GM21619 (cell line): ENCODE measurements around the gene CLDN2.

Source experiments
- ATAC-seq: cut with Tn5 transposase; IDR thresholded peaks from one replicate; pipeline ENCODE4 v1.9.1; 2021; ENCODE audit not compliant: unreplicated experiment

CLDN2 gene

DNA sequence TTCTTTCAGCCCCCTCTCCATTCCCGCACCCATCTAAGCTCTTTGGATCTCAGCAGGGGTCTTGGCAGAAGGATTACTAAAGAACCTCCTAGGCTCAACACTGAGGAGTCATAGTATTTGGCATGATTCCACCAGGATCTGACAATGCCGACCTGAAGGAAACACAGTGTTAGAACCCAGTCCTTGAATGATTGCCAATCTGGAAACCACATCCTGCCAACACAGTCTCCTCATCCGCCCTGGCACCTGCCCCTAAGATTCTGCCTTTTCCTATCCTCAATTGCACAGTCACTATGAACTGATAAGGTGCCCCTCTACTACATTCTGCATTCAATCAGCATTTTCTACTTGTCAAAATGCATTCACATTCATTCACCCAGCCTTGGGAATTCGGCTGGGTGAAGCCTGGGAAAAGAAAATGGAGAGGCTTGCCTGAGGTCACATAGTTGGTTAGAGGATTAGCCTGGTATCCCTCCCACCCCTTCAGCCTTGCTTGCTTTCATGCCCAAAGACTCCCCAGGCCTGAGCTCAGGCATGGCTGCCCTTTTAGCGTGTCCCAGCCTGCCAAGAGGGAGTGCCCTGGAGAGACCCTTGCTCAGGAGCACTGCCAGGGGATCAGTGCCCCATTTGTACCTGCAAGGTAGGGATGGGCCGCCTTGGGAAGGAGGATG lies 2.2 kb upstream of the CLDN2 start:
- ATAC-seq = no peak

DNA sequence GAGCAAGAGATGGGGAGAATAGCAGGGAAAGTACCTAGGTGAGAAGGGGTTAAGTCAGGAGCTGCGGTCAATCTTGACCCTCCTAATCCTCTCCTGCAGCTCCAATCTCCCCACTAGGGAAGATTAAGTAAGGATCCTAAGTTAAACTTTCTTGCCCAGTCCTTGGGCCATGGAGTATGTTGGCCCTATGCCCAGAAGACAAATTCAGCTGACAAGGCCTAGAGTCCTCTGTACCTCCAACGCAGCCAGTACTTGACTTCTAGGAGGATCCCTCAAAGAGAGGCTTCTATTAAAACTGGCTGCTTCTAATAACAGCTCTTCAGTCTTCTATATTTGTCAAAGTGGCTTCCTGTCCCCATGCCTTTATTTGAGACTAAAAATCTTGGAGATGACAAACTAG lies 1.4 kb downstream of the CLDN2 start:
- ATAC-seq = no peak

DNA sequence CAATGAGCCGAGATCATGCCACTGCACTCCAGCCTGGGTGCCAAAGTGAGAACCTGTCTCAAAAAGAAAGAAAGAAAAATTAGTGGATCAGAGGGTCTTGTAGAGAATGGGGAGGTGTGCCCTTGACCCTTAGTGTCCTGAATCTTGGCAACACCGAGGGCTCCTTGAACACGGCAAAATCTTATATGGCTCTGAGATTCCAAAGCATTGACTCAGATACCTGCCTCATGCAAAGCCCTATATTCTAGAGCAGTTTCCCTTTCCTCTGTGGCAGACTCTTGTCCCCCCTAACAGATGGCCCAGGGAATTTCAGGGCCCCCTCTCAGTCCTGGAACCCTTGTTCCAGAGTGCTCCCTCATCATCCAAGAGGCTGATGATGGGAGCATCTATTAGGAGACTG lies 6.8 kb downstream of the CLDN2 start:
- ATAC-seq = no peak

DNA sequence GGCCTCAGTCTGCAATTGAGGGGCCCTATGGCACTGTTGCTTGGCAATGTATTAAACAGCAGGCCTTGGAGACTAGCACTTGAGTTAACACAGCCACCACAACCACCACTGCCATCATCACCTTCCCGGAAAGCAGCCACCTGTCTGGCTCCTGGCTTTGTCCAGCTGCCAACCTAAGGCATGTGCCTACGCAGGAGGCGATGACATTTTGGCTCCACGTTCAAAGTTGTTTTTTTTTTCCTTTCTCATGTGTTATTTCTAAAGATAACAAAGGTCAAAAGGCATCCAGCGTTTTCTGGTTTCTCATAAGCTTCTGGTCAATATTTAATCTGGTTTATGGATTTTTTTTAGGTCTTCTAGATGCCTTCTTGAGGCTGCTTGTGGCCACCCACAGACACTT lies 7.5 kb downstream of the CLDN2 start:
- ATAC-seq = no peak

DNA sequence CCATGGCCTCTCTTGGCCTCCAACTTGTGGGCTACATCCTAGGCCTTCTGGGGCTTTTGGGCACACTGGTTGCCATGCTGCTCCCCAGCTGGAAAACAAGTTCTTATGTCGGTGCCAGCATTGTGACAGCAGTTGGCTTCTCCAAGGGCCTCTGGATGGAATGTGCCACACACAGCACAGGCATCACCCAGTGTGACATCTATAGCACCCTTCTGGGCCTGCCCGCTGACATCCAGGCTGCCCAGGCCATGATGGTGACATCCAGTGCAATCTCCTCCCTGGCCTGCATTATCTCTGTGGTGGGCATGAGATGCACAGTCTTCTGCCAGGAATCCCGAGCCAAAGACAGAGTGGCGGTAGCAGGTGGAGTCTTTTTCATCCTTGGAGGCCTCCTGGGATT lies 8.0 kb downstream of the CLDN2 start:
- ATAC-seq = no peak

DNA sequence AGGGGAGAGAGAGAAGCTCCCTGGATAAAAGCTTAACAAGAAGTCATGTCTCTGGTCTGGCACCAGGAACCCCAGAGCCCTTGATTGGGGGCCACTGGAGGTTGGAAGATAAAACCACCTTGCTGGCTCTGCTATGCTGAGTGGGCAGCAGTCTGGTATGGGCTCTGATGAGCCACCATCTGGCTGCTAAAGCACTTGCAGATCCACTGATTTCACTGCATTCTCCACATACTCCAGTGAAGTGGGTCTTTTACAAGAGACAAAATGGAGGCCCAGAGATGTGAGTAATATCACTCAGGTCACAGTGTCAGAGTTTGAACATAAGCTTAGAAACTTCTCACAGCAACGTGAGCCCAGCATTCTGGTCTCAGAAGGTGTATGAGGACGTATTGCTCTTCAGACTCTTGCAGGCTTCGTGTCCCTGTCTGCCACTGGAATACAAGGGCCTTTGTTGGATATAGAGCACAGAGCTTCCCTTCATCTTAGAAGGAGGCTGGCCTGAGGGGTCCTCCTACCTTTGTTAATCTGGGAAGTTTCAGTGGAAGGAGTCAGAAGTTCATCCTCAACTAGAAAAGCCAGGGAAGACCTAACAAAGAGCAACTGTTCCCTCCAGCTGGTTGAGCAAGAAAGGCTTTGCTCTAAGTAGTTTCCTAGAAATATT lies 11.8 kb downstream of the CLDN2 start:
- ATAC-seq = no peak

DNA sequence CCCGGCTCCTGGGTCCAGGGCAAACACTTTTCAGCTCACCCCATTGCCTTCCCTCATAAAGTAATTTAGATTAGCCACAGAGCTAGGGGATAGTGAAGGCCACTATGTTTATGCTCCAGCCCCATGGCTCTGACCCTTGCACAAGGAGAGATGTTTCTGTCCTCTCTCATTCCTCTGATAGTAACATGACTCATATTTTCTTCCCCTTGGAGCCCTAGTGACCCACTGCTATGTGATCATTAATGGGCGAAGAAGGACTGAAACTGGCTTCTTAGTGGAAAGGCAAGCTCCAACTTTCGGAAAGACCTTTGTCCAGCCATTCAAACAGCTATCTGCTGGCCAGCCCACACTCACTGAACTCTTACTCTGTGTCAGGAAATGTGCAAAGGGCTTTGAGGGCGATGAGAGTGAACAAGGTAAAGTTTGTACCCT lies 12.3 kb downstream of the CLDN2 start:
- ATAC-seq = no peak

DNA sequence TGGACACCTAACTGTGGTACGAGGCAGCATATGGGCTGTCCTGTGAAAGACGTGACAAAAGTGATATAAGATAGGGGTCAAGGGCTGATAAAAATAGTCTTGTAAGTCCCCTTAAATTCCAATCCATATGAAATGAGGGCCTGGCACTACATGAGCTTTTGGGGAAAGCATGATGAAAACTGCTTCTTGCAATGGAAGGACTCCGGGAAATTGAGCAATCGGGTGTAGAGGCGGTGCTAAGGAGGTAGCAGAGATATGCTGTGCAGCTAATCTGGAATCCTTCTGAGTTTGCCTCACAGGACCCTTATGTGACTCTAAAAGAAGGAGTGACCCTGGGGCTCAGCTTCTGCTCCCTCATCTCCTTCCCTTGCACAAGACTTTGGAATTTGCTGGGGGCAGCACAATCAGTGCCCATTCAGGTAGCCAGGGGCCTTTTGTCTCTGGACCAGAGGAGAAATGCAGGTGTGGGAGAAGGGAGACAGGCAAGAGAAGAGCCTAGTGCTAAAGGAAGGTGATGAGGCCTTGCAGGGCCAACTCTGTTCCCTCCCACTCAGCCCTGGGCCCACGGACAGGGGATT lies 12.8 kb downstream of the CLDN2 start:
- no peak for ATAC-seq

DNA sequence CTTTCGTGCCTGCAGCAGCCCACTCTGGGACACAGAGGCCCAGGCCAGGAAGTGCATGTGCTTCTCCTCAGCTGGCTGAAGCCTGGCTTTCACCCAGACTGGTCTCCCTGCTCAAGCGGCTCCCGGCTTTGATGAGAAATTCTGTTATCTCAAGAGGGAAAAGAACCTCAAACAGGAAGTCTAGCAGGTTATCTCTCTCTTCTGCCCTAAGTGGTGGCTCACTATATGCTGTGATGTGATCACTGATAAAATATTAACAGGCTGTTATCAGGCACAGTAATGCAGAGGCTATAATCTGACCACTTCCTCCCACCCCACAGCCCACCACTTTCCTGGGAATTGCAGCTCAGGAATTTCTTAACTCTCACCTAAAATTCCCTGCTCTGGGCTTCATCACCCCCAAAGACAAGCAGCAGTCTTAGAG lies 13.3 kb downstream of the CLDN2 start:
- no peak for ATAC-seq

DNA sequence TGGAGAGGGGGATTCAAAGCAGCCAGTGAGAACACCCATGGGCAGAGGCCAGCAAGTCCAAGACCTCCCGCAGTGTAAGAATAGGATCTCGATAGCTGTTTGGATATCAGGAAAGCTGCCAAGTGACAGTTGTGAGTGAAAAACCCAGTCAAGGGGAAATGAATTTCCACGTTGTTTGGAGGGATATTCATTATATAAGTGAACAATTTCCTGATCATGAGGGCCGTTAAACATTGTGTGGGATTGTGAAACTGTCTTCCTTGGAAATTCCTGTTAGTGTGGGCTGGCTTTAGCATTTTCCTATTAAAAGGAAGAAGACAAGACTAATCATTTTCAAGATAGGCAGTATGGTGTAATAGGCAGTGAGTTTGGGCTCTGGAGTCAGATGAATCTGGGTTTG lies 15.0 kb downstream of the CLDN2 start:
- ATAC-seq = no peak

DNA sequence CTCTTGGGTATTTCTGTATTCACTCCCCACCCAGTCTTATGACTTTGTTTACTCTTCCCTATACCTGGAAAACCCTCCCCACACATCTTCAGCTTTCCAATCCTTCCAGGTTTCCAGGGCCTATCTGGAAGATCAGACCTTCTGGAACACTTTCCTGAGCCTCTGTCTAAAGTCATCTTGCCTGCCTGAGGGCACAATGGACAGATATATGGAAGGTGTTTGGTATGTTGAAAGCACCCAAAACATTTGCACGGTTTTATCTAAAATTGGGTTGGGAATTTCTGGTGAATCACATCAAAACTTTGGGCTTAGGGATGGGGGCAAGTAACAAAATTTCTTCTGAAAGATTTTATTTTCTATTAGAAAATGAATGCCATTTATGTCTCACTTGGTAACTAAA lies 16.0 kb downstream of the CLDN2 start:
- ATAC-seq = no peak

DNA sequence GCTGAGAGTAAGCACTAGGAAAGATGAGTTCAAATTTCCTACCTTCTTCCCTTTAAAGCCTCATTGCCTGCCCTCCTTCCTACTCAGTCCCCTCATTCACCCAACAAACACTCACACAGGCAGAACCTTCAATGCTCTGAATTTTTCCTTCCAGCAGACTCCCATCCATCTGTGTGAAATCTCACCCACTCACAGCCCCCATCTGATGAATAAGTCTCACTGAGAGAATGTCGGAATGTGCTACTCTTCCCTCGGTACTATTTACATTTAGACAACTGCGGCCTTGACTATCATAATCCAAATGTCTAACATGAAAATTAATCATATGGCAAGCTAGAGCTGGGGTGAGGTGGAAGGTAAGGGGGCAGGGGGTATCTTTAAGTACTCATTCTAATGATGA lies 19.4 kb downstream of the CLDN2 start:
- no peak for ATAC-seq

DNA sequence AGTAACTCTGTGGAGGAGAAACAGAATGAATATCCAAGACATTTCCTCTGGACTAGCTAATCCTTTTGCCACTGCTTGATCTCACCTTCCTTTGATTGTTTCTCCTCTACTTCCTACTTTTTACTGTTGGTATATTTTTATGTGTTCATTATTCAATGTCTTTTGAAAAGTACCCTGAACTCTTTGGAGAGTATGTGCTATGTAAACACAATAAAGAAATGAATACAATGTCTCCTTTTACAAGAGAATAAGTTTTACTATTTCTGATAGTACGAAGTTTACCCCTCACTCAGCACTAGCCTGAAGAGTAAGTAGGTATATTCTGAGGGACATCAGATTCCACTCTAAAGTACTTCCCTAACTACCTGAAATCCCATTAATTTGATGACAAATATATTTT lies 19.9 kb downstream of the CLDN2 start:
- ATAC-seq = no peak

DNA sequence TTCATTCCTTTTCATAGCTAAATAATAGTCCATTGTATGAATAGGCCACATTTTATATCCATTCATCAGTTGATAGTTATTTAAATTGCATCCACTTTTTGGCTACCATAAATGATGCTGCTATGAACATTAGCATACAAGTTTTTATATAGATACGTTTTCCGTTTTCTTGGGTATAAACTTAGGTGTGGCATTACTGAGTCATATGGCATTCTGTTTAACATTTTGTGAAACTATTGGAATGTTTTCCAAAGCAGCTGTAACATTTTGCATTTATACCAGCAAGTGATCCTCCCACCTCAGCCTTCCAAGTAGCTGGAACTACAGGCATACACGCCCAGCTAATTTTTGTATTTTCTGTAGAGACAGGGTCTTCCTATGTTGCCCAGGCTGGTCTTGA lies 26.3 kb downstream of the CLDN2 start:
- no peak for ATAC-seq

DNA sequence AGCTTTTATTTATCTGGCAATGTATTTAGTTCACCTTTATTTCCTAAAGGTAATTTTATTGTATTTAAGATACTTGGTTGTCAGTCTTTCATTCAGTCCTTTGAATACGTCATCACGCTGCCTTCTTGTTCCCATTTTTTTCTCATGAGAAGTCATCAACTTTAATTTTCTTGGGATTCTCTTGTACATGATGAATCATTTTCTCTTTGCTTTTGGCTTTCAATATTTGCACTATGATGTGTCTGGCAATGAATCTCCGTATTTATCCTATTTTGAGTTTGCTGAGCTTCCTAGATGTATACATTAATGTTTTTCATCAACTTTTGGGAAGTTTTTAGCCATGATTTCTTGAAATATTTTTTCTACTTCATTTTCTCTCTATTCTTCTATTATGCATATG lies 28.4 kb downstream of the CLDN2 start:
- ATAC-seq = no peak

DNA sequence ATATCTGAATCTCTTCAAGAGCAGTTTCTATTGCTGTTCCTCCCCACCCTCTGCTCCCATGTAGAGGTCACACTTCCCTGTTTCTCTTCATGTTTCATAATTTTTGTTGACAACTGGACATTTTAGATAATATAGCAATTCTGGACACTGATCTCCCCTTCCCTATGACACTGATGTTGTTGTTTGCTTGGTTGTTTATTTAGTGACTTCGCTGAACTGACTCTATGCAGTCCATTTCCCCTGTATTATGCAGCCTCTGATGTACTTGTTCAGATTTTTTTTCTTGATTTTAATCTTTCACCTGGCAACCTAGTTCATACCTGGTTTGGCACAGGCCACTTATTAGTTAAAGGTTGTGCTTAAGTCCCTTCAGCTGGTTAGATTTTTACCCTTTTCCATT lies 29.2 kb downstream of the CLDN2 start:
- ATAC-seq = no peak

DNA sequence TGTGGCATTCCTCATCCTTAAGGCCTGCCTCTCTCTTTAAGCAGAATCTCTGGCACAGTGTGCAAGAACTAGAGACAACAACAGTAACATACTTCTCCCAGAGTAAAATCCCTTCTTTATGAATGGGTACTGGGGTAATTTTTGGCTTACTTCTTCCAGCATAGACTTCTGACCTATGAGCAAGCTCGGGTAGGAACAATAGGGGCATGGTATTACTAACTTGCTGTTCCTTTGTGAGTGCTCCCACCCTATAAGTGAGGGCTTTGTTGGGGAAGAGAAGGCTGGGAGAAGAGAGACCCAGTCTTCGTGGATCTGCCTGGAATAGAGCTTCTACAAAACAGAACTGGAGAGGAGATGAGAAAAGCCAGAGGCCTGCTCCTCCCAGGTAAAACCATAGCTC lies 30.2 kb downstream of the CLDN2 start:
- no peak for ATAC-seq

DNA sequence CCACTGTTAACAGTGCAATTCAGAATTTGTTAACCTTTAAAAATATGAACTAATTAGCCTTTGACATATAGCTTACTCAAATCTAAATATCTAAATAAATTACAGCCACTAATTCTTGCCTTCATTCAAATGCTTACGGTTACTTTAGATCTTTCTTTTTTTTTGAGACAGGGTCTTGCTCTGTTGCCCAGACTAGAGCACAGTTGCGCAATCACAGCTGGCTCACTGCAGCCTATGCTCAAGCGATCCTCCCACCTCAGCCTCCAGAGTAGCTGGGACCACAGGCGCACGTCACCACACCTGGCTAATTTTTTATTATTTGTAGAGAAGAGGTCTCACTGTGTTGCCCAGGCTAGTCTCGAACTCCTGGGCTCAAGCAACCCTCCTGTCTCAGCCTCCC lies 31.0 kb downstream of the CLDN2 start:
- no peak for ATAC-seq

DNA sequence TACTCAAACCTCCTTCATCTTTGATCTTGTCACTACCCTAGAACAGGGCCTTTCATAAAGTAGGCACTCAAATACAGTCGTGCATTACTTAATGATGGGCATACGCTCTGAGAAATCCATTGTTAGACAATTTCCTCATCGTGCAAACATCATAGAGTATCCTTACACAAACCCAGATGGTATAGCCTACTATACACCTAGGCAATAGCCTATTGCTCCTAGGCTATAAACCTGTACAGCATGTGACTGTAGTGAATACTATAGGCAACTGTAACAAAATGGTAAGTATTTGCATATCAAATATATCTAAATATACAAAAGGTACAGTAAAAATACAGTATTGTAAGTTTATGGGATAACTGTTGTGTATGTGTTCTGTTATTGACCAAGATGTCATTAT lies 31.9 kb downstream of the CLDN2 start:
- no peak for ATAC-seq

DNA sequence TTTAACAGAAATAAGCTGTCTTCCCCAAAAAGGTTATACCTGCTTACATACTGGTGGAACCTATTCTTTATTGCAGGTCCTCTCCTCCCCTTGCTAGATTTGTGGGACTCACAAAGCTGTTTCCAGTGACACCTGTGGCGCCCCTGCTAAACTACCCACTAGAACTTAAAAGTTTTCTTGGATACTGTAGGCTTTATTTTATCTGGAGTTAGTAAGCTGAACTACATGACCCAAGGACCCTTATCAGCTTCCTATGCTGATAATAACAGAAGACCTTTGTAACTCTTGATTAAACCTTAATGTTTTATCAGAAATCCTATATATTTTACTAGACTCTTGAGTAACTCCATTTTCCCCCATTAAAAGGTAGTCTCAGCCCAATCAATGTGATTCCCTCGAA lies 32.3 kb downstream of the CLDN2 start:
- no peak for ATAC-seq

DNA sequence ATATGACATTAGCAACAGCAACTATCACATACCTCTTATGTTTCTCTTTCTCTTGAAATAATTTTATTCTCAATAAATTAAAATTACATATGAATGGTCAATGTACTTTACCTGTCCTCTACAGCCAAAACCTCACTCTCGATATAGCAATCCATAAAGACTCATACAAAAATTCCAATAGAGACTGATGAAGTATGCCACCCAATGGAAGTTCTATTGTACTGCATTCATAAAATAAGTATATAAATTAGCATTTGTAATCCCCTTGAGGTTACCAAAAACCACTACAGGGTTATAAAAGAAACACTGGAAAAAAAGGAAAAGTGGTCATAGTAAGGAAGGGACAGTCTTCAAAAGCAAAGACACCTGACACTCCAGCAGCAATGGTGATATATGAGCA lies 32.8 kb downstream of the CLDN2 start:
- ATAC-seq = no peak

DNA sequence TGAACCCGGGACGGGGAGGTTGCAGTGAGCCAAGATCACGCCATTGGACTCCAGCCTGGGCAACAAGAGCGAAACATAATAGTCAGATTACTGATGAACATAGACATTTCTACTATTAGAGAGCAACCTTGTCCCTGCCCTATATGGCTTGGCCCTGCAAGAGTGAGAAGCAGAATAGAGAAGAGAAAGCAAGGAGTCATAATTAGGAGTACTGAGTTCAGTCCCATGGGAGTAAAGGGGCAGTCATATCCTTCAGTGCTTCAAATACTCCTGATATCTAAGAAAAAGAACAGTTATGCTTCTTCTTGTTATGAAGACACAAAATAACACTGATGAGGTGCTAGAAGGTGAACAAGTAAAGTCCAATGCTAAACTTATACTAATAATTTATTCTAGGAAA lies 33.8 kb downstream of the CLDN2 start:
- peak; percentile 65 for ATAC-seq
